Measurements from ENCODE around the gene SPOUT1. TPM values are rescaled to one million over a fixed set of nuclear protein-coding genes. Genes with fewer than 3 reads are reported as not detected.
A peak's percentile ranks its signal among the peaks of the same experiment; 100 is the strongest.

SPOUT1 gene
- total RNA-seq, 1 experiment from 2014 or later, result 16.7 TPM

DNA sequence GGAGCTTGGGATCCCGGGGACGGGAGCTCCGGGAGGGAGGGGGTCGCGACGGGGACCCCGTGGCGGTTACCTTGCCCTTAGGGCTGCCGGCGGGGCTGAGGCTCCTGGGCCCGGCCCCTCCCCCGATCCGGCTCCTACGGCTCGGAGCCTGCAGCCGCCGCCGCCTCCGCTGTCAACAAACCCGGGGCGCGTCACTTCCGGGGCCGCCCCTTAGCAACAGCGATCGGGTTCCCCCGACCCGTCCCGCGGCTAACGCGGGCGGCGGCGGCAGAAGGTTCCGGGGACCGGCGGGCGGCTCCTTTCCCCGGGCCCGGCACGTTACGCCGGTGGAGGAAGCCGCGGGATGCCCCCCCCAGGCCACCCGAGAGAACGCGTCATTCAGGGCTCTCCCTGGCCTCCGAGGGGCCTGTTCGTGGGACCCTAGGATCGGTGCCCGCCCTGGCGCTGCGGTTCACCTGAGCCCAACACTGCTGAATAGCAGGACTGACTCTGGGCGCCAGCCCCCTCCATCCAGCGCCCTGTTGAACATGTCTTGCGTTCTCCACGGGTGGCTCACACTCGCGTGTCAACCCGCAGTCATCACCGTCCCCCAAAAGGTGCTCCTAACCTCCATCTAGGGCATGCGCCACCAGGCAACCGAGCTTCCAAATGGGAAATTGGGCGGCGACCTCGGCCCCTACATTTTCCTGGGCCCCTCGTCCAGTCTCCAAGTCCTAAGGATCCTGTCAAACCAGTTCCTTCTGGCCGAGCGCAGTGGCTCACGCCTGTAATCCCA is 57.7 kb downstream of the SPOUT1 start, which contains the start of gene ZER1:
Gene ZER1, minus strand, starts transcription at position 183 of the 775 bp plus-strand sequence. CDS start 16,362 bp downstream, outside the sequence.
- peak; percentile 72 for DNase-seq (ENCODE audit: low spot score)

DNA sequence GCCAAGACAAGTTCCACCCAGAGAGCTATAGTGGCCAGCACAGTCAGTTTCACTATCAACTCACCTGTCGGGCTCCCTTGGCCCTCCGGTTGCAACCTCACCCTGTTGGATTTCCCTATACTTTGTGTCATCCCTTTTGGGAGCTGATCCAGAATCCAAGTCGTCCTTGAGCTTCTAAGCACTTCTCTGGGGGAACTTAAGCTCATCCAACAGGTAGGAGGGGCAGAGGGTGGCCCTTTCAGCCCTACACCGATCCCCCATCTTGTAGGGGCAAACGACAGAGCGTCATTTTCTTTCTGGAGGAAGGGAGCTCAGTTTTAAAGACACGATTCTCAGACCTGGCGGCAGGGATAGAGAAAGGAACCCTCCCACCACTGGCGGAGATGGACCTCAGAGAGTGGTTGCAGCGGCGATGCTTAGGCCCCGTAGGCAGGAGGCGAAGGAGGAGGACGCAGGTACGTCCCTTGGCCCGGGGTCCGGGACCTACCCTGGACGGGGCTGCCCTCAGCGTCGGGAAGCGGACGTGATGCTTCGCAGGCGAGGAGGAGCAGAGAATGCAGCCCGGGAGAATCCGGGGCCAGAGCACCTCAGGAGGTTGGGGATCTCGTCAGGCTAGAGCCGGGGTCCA is 58.4 kb downstream of the SPOUT1 start:
- no peak for DNase-seq (ENCODE audit: low spot score)

DNA sequence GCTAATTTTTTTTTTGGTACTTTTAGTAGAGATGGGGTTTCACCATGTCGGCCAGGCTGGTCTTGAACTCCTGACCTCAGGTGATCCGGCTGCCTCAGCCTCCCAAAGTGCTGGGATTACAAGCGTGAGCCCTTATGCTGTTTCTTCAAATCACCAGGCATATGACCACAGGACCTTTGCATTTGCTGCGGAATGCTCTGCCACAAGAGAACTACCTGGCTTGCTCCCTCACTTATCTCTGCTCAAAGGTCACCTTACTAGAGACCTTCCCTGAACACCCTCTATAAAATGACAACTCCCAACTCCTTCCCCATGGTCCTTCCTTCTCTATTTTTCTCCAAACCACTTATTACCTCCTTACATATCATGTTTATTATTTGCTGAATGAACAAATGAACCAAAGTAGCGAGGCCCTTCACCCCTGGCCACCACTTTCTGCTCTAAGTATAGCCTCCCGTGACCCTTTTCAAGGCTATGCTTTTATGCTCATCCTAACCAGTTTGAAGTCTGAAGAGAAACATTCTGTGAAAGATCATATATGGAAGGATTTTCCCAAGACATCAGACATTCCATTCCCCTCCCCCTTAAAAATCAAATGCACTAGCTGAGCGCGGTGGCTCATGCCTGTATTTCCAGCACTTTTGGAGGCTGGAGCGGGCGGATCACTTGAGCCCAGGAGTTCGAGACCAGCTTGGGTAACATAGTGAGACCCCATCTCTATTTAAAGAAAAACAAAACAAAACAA is 59.1 kb downstream of the SPOUT1 start:
- no peak for DNase-seq (ENCODE audit: low spot score)

Other genes with a start within 250 kb of the SPOUT1 start
- gene DYNC2I2, start 172.9 kb downstream of the SPOUT1 start, total RNA-seq (2014; rRNA removed; shearing (Covaris generic)), result 56.9 and 69.0 TPM in 2 replicates
- gene SET, start 140.6 kb downstream of the SPOUT1 start, total RNA-seq (2014; rRNA removed; shearing (Covaris generic)), result 568 and 655 TPM in 2 replicates
- 1.9 and 2.8 TPM in 2 replicates for gene PKN3, start 127.3 kb downstream of the SPOUT1 start, total RNA-seq (2014; rRNA removed; shearing (Covaris generic))
- gene ZDHHC12, start 105.7 kb downstream of the SPOUT1 start, total RNA-seq (2014; rRNA removed; shearing (Covaris generic)), result 46.4 and 57.8 TPM in 2 replicates
- gene ZER1, start 57.9 kb downstream of the SPOUT1 start, total RNA-seq (2014; rRNA removed; shearing (Covaris generic)), result 12.4 and 21.5 TPM in 2 replicates
- 12.0 and 16.6 TPM in 2 replicates for gene TBC1D13, start 42.5 kb downstream of the SPOUT1 start, total RNA-seq (2014; rRNA removed; shearing (Covaris generic))
- 13.5 and 17.4 TPM in 2 replicates for gene ENDOG, start 11.3 kb downstream of the SPOUT1 start, total RNA-seq (2014; rRNA removed; shearing (Covaris generic))
- gene KYAT1, start 52.2 kb upstream of the SPOUT1 start, total RNA-seq (2014; rRNA removed; shearing (Covaris generic)), result 7.1 and 7.3 TPM in 2 replicates
- gene LRRC8A, start 52.3 kb upstream of the SPOUT1 start, total RNA-seq (2014; rRNA removed; shearing (Covaris generic)), result 17.8 and 26.8 TPM in 2 replicates
- not detected in 2 replicates for gene PHYHD1, start 91.2 kb upstream of the SPOUT1 start, total RNA-seq (2014; rRNA removed; shearing (Covaris generic))
- 23.3 and 28.3 TPM in 2 replicates for gene DOLK, start 117.8 kb upstream of the SPOUT1 start, total RNA-seq (2014; rRNA removed; shearing (Covaris generic))
- 37.0 and 51.6 TPM in 2 replicates for gene NUP188, start 117.9 kb upstream of the SPOUT1 start, total RNA-seq (2014; rRNA removed; shearing (Covaris generic))
- gene SH3GLB2, start 198.5 kb upstream of the SPOUT1 start, total RNA-seq (2014; rRNA removed; shearing (Covaris generic)), result 14.0 and 17.2 TPM in 2 replicates
- gene MIGA2, start 206.8 kb upstream of the SPOUT1 start, total RNA-seq (2014; rRNA removed; shearing (Covaris generic)), result 9.3 and 18.2 TPM in 2 replicates

Data from H4 (cell line).